IMR-90 (cell line): Measurements from ENCODE around the gene GADD45A.

Source experiments
- BHLHE40 ChIP-seq: fragments of 150-350 bp; IDR thresholded peaks from 2 replicates; pipeline ENCODE4 v1.6.1; 2016; ENCODE audit warnings: mild to moderate bottlenecking, low read depth, low read length
- CEBPB ChIP-seq: IDR thresholded peaks from 2 replicates; pipeline ENCODE4 v1.6.1; 2012; ENCODE audit warnings: low read depth, low read length, improper control_type of control experiment
- CHD1 ChIP-seq: IDR thresholded peaks from 2 replicates; pipeline ENCODE4 v1.6.1; 2012; ENCODE audit warnings: low read depth, low read length, improper control_type of control experiment
- FOS ChIP-seq: fragments of 150-350 bp; IDR thresholded peaks from 2 replicates; pipeline ENCODE4 v1.6.1; 2016; ENCODE audit warnings: low read depth, low read length
- MAFK ChIP-seq: IDR thresholded peaks from 2 replicates; pipeline ENCODE4 v1.6.1; 2012; ENCODE audit warnings: low read depth, low read length, improper control_type of control experiment
- MAZ ChIP-seq: IDR thresholded peaks from 2 replicates; pipeline ENCODE4 v1.6.1; 2012; ENCODE audit warnings: low read depth, mild to moderate bottlenecking, low read length, improper control_type of control experiment, moderate library complexity, borderline replicate concordance
- POLR2A ChIP-seq: IDR thresholded peaks from 2 replicates; pipeline ENCODE4 v1.6.1; 2012; ENCODE audit warnings: mild to moderate bottlenecking, low read depth, low read length
- RAD21 ChIP-seq: IDR thresholded peaks from 2 replicates; pipeline ENCODE4 v1.6.1; 2012; ENCODE audit warnings: low read length, improper control_type of control experiment
- RCOR1 ChIP-seq: IDR thresholded peaks from 2 replicates; pipeline ENCODE4 v1.6.1; 2012; ENCODE audit warnings: mild to moderate bottlenecking, low read length, improper control_type of control experiment; ENCODE audit not compliant: insufficient replicate concordance
- RFX5 ChIP-seq: IDR thresholded peaks from 2 replicates; pipeline ENCODE4 v1.8.0; 2012; ENCODE audit warnings: low read depth, mild to moderate bottlenecking, low read length, moderate library complexity
- SMC3 ChIP-seq: fragments of 150-350 bp; IDR thresholded peaks from 2 replicates; pipeline ENCODE4 v1.6.1; 2016; ENCODE audit warnings: low read depth, mild to moderate bottlenecking, antibody characterized with exemption, low read length, moderate library complexity
- TF ChIP-seq, protein P1 (sequence below): conservative IDR thresholded peaks from 2 replicates; pipeline ENCODE4 v1.5.1; 2012; ENCODE audit warnings: mild to moderate bottlenecking, low read depth, low read length, improper control_type of control experiment

DNA sequence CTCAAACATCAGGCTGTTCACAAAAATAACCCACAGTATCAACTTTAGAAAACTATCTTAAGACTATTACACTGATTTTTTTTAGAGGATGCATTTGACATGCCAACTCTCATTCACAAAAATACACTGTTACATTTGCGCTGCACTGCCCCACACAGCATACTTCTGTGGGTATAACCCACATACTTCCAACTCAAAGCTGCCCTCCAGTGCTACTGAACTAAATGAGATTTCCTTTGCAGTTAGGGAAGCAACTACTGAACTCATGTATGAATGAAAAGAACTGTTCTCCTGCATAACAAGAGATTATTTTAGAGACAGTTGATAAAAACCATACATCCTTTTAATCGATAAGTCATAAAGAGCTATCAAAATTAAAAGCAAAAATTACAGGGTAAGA, 25.8 kb upstream of the GADD45A start:
- no peak for TF ChIP-seq POLR2A
- no peak for TF ChIP-seq FOS
- TF ChIP-seq, protein P1, sequence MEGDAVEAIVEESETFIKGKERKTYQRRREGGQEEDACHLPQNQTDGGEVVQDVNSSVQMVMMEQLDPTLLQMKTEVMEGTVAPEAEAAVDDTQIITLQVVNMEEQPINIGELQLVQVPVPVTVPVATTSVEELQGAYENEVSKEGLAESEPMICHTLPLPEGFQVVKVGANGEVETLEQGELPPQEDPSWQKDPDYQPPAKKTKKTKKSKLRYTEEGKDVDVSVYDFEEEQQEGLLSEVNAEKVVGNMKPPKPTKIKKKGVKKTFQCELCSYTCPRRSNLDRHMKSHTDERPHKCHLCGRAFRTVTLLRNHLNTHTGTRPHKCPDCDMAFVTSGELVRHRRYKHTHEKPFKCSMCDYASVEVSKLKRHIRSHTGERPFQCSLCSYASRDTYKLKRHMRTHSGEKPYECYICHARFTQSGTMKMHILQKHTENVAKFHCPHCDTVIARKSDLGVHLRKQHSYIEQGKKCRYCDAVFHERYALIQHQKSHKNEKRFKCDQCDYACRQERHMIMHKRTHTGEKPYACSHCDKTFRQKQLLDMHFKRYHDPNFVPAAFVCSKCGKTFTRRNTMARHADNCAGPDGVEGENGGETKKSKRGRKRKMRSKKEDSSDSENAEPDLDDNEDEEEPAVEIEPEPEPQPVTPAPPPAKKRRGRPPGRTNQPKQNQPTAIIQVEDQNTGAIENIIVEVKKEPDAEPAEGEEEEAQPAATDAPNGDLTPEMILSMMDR = no peak
- no peak for TF ChIP-seq RFX5
- TF ChIP-seq CEBPB = no peak
- TF ChIP-seq RAD21 = no peak
- TF ChIP-seq CHD1 = no peak
- no peak for TF ChIP-seq MAFK
- no peak for TF ChIP-seq BHLHE40
- no peak for TF ChIP-seq MAZ
- no peak for TF ChIP-seq SMC3
- no peak for TF ChIP-seq RCOR1
